NCI-H82 treated with DMSO at 0.1 percent for 48 hours (cell line): Measurements from ENCODE around the gene SORBS2.

Experiments
- DNase-seq: peaks from one replicate; lab custom pipeline; 2025; ENCODE audit not compliant: unreplicated experiment; lab: John Stamatoyannopoulos, UW

SORBS2 gene

DNA sequence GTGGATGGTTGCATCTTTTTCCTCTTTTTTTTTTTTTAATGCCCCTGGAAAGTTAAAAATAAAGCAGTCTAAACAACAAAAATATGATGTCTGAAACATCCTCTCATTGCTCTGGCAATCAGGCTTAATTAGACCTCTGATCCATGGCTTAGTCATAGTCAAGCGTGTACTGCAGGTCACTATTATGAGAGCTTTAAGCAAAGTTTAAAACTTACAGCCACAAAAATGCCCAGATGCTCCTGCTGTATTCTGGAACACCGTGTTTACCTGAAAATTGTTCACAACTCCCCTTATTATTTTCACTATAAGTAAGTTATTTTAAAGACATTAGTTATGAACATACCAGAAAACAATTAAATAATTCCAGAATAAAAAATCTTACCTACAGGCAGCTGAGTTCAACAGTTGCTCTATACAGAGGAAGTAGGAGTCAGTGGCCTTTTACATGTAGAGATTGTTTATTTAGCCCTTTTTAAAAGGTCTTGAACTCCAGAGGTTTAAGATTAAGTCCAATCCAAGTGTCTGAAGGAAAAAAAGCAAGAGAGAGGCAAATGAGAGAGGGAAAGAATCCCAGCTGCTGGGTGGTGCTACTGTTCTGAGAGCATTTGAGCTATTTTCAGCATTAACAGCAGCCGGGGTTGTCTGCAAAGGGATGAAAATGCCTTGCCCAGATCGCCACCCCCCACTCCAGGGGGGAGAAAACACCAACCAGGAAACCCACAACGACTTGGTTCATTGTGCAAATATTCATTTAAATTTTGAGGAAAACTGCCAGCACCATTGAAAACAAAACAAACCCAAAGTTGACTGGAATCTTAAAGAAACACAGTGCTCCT lies 36.9 kb downstream of the SORBS2 start:
- DNase-seq: no peak

- no peak for DNase-seq
Measured at GRCh38 chr4:185774131-185774653, 37.8 kb downstream of the SORBS2 start.

GRCh38 chr4:185773419-185773818 lies 38.6 kb downstream of the SORBS2 start:
- no peak for DNase-seq

GRCh38 chr4:185772391-185773093 lies 39.5 kb downstream of the SORBS2 start:
- DNase-seq: no peak

GRCh38 chr4:185771711-185772390 lies 40.1 kb downstream of the SORBS2 start:
- no peak for DNase-seq

DNA sequence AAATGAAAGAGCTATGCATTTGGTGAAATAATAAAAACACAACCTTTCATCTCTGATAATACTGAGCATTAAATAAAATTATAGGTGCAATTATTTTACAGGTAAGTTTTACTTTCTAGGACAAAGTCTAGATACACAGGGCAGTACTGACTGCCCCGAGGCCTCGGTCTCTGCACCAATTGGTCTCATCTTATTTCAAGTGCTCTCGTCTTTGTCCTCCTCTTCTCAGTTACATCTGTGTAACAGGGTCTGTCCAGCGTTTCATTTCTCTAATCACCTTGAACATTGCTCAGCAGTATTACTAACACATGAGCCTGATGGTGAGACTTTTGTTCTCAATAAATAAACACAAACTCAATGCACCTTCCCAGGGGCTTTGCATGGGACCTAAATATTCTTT lies 44.5 kb downstream of the SORBS2 start:
- DNase-seq: no peak

- no peak for DNase-seq
Measured at GRCh38 chr4:185764876-185765275, 47.1 kb downstream of the SORBS2 start.

- no peak for DNase-seq
Measured at GRCh38 chr4:185761352-185762235, 50.4 kb downstream of the SORBS2 start.

DNA sequence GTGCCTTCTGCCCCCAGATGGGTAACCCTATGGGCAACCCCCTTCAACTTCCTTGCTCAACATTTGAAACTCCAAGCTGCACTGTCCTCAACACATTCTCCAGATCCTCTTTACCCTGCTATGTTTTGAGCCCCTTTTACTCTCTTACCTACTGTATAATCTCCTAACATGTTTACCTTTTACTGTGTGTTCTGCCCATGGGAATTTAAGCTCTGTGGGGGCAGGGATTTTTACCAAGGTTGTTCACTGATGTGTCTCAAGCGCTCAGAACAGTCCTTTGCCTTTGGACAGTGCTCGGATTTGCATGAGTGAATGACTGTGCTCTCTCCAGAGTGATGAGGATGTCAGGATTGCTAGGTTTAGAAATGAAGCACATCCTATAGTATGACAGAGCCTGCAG lies 53.2 kb downstream of the SORBS2 start:
- DNase-seq: no peak

DNA sequence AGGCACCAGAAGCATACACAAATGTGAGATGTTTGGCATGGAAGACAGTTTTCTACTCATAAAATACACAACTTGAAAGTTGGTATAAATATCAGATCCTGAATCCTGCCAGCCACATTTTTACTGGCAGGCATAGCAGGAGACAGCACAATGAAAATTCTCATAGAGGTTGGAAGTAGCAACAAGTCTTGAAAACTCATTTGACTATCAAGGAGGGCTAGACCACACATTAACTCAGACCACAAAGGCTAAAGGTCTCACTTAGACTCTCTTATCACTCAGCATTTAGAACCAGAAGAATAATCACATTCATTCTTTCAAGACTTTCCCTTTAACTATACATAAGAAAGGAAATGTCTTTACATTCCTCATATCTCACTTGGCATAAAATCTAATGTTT lies 56.5 kb downstream of the SORBS2 start:
- DNase-seq: no peak

- DNase-seq: no peak
Measured at GRCh38 chr4:185754961-185755360, 57.0 kb downstream of the SORBS2 start.

DNA sequence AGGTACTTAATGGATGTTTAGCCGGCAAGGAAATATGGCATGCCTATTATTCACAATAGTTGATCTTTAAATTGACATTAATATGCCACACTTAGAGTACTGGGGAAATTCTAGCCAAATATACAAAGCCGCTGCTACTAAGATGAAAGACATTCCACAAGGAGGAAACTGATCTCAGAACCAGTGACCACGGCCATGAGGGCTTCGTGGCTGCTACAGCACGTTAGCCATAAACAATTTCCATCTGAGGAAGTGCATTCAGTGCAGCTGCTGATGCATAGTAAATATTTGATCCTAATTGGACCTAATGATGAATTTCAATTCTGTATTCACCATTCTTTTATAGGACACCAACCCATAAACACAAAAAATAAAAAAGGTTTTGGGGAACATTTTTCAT lies 59.1 kb downstream of the SORBS2 start:
- DNase-seq: no peak

DNA sequence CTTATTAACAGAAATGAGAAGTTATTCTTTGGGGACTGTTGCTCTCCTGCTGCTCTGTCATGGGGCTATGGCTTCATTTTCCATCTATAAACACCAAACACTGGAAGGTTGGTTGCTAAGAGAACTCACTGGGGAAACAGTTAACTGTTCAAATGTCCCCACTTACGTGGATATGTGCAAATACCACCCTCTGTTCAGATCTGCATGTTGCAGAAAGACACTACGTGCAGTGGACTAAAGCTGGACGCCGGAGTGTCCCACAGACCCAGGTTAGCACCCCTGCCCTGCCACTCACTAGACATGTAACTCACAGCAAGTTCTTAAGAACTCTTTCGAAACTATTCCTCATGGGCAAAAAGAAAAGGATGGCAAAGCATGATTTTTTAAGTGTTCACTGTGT lies 62.1 kb downstream of the SORBS2 start:
- DNase-seq: no peak

- DNase-seq: no peak
Measured at GRCh38 chr4:185748901-185749390, 63.0 kb downstream of the SORBS2 start.

GRCh38 chr4:185745891-185746290 lies 66.1 kb downstream of the SORBS2 start:
- no peak for DNase-seq

DNA sequence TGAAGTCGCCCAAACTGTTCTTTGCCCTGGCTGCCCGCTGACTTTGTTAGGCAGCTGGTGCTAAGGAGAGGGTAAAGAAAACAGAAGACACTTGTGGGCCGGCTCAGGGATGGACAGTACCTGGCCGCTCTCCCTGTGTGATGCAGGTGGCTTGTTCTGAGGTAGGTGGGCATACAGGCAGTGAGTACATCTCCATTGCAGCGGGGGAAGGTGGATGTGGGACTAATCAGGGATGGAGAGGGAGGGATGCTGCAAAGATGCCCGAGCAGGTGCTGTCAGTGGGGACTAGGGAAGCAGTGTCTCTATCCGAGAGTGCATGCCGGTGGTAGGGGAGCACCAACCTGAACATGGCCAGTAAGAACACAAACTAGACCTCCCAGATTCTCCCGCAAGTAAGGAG lies 67.0 kb downstream of the SORBS2 start:
- no peak for DNase-seq

DNA sequence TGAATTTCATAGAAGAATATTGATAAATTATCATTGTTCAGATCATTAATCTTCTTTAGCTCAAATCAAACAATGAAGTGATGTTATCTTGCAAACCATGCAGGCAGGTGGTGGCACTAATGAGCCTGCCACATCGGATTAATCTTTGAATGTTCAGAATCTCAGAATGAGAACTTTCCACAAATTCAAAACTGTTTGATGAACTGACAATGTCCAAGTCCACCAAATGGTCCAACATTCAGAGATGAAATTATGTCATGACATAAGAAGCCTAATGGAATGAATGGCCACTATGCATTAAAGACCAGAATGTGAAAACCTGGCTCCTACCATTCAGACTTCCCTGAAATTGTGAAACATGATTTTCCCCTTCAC lies 67.5 kb downstream of the SORBS2 start:
- no peak for DNase-seq

DNA sequence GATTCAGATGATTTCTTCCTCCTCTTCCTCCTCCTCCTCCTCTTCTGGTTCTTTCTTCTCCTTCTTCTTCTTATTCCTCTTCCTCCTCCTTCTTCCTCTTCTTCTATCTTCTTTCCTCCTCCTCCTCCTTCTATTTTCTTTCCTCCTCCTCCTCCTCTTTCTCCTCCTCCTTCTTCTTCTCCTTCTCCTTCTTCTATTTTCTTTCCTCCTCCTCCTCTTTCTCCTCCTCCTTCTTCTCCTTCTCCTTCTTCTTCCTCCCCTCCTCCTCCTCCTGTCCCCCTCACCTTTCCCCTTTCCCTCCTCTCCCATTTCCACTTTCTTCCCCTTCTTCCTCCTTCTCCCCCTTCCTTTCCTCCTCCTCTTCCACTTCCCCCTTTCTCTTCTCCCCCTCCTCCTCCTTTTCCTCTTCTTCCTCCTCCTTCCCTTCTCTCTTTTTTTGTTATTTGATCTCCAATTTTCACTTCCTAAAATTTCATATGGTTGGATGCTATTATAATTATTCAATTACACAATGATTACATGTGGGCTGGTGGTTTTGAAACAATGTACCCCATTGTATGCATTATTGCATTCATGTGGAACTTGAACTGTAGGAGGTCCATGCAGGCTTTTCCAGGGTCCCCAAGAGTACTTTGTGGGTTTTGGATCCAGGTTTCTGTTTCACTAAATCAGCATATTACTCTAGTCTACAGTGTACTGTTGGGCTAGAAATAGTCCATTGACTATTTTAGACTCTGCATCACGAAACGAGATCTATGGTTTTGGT lies 68.1 kb downstream of the SORBS2 start:
- no peak for DNase-seq

- no peak for DNase-seq
Measured at GRCh38 chr4:185742766-185743165, 69.2 kb downstream of the SORBS2 start.

- no peak for DNase-seq
Measured at GRCh38 chr4:185741795-185742194, 70.2 kb downstream of the SORBS2 start.
